Stimulated activated CD8-positive, alpha-beta memory T cell treated with anti-CD3 and anti-CD28 coated beads, Interleukin-4, amount 100 ng/mL, for 1 hour (primary cell): Measurements from ENCODE around the gene TSHZ1.

Experiments
- DNase-seq, 2 donors: peaks; one replicate each; pipeline ENCODE4 v3.0.0-alpha.2; 2020; ENCODE audit warnings: low read depth in 2 of 2, low spot score in 1 of 2

Gene TSHZ1

GRCh38 chr18:75246721-75247610, 36.4 kb downstream of the TSHZ1 start:
- DNase-seq, result no peak

DNA sequence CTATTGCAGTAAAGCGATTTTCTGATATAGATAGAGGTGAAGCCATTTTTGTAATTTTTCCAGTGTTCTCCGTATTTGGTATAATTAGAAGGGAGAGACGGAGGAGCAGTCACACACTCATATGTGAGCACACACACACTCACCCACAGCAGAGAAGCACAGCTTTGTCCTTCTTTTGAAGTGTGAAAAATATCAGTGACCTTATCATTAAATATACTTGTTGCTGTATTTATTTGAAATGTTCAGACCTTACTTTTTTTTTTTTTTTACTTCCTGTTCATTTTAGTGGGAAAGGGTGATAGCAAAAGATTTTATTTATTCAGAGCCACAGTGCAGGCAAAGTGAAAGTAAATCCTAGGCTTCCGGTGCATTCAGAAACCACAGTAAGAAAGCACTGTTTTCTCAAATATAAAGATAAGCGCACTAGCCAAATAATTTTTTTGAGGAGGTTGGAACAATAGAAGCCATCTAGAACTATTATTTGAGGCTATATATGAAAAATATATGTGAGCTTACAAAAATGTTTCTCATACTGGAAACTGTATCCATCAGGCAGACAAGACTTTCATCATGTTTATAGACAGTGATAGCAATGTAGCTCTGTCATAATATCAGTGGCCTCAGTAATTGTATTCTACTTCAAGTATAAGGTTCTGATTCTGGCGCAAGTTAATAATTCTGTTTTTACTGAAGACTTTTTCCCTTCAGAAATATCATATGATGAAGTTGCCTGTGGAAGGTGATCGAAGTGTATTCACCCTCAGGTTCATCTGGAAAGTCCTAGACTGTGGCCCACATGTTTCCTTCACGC, 37.2 kb downstream of the TSHZ1 start:
- DNase-seq, result no peak

- DNase-seq, result no peak
These were observed 38.0 kb downstream of the TSHZ1 start for GRCh38 chr18:75248426-75249174.

DNA sequence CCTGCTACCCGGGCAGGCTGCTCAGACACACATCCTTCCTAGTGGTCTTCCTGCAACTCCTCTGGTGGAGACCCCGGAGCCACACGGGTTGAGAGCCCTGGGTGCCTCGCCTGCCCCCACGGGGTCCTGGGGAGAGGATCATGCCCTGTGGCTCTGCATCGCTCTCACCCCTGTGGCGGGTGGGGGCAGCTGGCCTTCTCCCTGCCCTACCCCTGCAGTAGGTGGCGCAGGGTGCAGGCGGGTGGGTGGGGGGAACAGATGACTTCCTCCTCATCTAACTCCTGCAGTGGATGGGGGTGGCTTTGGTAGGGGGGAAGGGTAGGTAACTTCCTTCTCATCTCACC, 38.5 kb downstream of the TSHZ1 start:
- DNase-seq, result no peak

GRCh38 chr18:75249672-75250470, 39.3 kb downstream of the TSHZ1 start:
- DNase-seq, result no peak

GRCh38 chr18:75250471-75250821, 39.8 kb downstream of the TSHZ1 start:
- no peak for DNase-seq

DNA sequence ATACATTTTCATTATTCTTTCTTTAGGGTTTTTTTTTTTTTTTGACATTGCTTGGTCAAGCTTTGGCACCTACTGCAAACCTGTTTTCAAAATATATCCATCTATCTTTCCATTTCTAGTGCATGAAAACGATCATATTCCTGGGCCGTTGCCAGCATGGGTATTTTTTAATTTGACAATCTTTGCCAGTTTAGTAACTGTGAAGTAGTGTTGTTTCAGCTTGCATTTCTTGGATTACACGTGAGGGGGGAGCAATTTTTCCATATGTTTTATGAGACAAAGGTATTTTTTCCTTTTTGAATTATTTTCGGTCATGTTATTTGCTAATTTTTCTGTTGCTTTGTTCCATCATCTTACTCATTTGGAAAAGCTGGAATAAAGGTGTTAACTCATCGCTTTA, 40.9 kb downstream of the TSHZ1 start:
- DNase-seq, result no peak

DNA sequence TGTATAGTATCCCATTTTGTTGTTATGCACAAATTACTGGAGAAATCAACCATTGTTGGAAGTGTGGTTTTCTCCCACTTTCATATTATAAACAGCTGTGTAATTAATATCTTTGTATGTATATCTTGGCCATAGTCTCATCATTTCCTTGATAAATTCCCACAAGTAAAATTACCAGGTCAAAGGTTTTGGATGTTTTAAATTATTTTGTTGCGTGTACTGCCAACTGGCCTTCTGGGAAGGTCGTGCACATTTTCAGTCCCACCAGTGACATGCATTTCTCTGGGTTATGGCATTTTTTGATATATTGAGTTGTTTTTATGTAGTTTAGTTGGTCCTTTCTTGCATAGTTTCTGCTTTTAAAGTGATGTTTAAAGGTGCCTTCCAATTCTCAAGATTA, 41.5 kb downstream of the TSHZ1 start:
- DNase-seq, result no peak

DNA sequence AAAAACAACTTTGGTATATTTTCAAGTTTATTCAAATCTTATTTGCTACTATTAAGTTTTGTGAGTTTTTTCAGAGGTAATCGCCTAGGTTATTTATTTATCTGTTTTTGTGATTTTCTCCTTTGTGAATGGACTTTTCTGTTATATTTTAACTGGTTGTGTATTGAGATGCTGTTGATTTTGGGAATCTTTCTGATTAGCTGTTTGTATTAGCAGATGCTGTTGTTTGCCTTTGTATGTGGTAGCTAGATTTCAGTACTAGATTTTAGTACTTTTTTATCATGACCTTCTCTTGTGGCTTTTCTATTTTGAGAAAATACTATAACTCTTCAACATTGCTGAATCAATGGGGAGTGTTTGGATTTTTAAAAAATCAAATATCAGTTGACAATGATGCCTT, 42.4 kb downstream of the TSHZ1 start:
- no peak for DNase-seq

DNA sequence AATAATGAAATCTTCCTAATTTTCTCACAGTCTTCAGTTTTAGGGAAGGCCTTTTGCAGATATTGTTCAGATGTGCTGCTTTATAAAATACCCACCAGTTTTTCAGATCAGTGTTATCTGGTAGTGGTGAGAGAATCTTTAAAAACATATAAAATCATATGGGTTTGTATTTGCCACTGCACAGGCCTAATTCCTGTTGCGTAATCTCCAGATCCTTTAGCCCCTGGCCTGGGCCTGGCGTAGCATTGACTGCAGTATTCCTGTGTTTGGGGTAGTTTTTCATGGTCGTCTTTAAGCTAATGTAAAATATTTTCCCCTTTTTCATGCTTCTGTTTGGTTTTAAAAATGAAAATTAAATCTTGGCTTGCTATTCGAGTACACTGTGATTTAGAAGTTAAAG, 43.2 kb downstream of the TSHZ1 start:
- no peak for DNase-seq

- no peak for DNase-seq
These were observed 44.5 kb downstream of the TSHZ1 start for GRCh38 chr18:75255094-75255493.

DNA sequence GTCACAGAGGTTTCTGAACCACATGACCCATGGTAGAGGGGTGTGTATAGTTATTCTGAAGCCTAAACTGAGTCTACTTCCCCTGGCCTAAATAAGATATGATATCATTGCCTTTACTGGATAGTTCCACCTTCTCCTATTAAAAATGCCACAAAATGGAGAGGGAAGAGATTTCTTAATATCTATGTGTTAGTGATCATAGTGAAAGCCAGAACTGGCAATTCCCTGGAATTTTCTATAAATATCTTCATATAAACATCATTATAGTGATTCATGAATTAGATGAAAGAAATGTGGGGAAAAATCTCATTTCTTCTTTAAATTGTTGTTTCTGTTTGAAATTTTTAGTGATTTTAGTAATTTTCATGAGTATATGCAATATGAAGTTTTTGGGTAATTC, 45.8 kb downstream of the TSHZ1 start:
- no peak for DNase-seq

GRCh38 chr18:75257605-75258004, 47.0 kb downstream of the TSHZ1 start:
- no peak for DNase-seq

GRCh38 chr18:75261430-75262223, 51.0 kb downstream of the TSHZ1 start:
- no peak for DNase-seq

DNA sequence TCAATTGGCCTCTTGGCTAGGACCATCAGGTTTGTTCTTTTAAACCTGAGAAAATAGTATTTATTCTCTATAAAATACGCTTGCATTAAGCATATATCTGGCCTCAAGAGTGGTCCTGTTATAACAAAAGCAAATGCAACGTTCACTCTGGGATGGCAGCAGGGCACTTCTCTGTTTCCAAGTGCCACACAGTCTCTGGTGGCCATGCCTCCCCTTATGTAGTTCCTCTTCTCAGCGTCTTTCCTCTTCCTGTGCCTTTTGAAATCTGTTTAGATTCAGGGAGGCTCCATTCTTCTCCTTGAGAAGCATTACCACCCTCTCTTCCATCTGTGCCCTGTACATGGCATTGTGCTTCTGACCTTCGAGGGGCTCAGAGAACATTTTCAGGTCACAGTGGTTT, 51.9 kb downstream of the TSHZ1 start:
- no peak for DNase-seq

DNA sequence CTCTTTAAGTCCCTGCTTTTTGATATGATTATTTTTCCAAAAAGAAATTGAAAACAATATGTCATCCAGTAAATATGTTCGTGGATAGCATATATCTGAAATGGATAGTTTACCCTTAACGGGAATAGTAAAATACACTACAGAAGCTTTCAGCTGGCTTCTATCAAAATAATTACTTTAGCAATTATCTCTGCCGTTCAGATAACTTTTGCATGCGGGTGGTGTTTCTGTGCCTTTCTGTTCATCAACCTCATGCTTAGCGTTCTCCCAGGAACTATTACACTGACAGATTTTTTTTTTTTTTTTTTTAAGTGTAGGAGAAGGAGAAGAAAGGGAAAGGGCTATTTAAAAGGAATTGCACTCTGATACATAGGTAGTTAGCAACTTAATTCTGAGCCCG, 53.6 kb downstream of the TSHZ1 start:
- DNase-seq, result no peak

DNA sequence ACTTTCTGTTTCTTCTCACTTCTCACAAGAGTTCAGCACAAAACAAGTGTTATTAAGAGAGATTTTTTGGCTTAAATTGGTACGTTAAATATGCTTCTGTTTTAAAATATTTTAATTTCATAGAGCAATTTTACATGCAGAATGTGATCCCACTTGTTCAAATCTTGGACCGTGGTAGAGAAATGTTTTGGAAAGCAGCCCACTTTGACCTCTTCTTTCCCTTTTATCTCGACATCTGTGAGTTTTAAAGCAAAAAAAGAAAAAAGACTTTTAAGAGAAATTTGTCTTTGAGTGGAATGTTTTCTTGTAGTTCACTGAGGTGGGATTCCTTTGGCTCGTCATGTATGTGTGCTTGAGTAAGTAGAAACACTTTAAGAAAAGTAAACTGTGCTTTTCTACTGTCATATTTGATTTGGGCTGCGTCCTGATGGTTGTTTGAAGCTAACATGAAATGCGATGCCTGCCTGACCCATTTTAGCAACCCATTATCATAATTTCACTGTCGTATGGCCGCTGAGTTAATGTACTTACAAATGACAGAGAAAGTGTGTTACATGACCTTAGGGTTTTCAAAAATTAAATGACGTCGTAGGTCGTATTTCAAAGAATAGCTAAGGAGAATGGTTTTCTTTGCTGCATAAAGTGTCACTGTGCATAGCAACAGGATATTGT, 54.5 kb downstream of the TSHZ1 start:
- no peak for DNase-seq

GRCh38 chr18:75265872-75266271, 55.3 kb downstream of the TSHZ1 start:
- no peak for DNase-seq

GRCh38 chr18:75267643-75268363, 57.2 kb downstream of the TSHZ1 start:
- no peak for DNase-seq
